ENCODE results near the gene COX6B2.

The COX6B2 gene

GRCh38 chr19:55314396-55314795 lies 40.1 kb downstream of the COX6B2 start:
- DNase-seq (ENCODE audit: low read depth in 2 of 2) = no peak
- TF ChIP-seq CTCF (IDR thresholded peaks at IDR 0.05; ENCODE audit: low read depth, low read length) = no peak
- H3K4me3 ChIP-seq (replicated peaks in 1 of 2; ENCODE audit: low read depth in 2 of 2, low read length in 2 of 2) = no peak overlapping the region

GRCh38 chr19:55312621-55313512 lies 41.7 kb downstream of the COX6B2 start:
- no peak overlapping the region for H3K4me3 ChIP-seq (replicated peaks in 1 of 2; ENCODE audit: low read depth in 2 of 2, low read length in 2 of 2)
- TF ChIP-seq CTCF (IDR thresholded peaks at IDR 0.05; ENCODE audit: low read depth, low read length) = no peak
- no peak for DNase-seq (ENCODE audit: low read depth in 2 of 2)

- no peak overlapping the region for H3K4me3 ChIP-seq (replicated peaks in 1 of 2; ENCODE audit: low read depth in 2 of 2, low read length in 2 of 2)
- TF ChIP-seq CTCF (IDR thresholded peaks at IDR 0.05; ENCODE audit: low read depth, low read length) = no peak
- no peak for DNase-seq (ENCODE audit: low read depth in 2 of 2)
Observed at GRCh38 chr19:55311797-55312196, 42.7 kb downstream of the COX6B2 start.

GRCh38 chr19:55311397-55311796 lies 43.1 kb downstream of the COX6B2 start:
- DNase-seq (ENCODE audit: low read depth in 2 of 2) = no peak
- TF ChIP-seq CTCF (IDR thresholded peaks at IDR 0.05; ENCODE audit: low read depth, low read length) = no peak
- no peak overlapping the region for H3K4me3 ChIP-seq (replicated peaks in 1 of 2; ENCODE audit: low read depth in 2 of 2, low read length in 2 of 2)

- H3K4me3 ChIP-seq (replicated peaks in 1 of 2; ENCODE audit: low read depth in 2 of 2, low read length in 2 of 2) = no peak overlapping the region
- TF ChIP-seq CTCF (IDR thresholded peaks at IDR 0.05; ENCODE audit: low read depth, low read length) = no peak
- no peak for DNase-seq (ENCODE audit: low read depth in 2 of 2)
Observed at GRCh38 chr19:55310498-55310897, 44.0 kb downstream of the COX6B2 start.

- TF ChIP-seq CTCF (IDR thresholded peaks at IDR 0.05; ENCODE audit: low read depth, low read length) = no peak
- no peak for DNase-seq (ENCODE audit: low read depth in 2 of 2)
Observed at GRCh38 chr19:55309448-55309847, 45.1 kb downstream of the COX6B2 start.

More at GRCh38 chr19:55309448-55309847, 45.1 kb downstream of the COX6B2 start:
- H3K4me3 ChIP-seq (replicated peaks in 1 of 2; ENCODE audit: low read depth in 2 of 2, low read length in 2 of 2) = no peak overlapping the region
